ENCODE results near the gene P2RY12.

P2RY12 gene

GRCh38 chr3:151305060-151305774, 79.3 kb downstream of the P2RY12 start:
- DNase-seq, result no peak

- no peak for DNase-seq
Measured at GRCh38 chr3:151303751-151304150, 80.8 kb downstream of the P2RY12 start.

- no peak for DNase-seq
Measured at GRCh38 chr3:151301787-151302186, 82.8 kb downstream of the P2RY12 start.

GRCh38 chr3:151300539-151300938, 84.0 kb downstream of the P2RY12 start:
- DNase-seq, result no peak

GRCh38 chr3:151299006-151299405, 85.5 kb downstream of the P2RY12 start:
- DNase-seq, result no peak

- no peak for DNase-seq
Measured at GRCh38 chr3:151297429-151297828, 87.1 kb downstream of the P2RY12 start.

GRCh38 chr3:151296226-151296625, 88.3 kb downstream of the P2RY12 start:
- no peak for DNase-seq

- DNase-seq, result no peak
Measured at GRCh38 chr3:151293127-151293526, 91.4 kb downstream of the P2RY12 start.

- DNase-seq, result no peak
Measured at GRCh38 chr3:151290673-151291072, 93.9 kb downstream of the P2RY12 start.

GRCh38 chr3:151289445-151289844, 95.1 kb downstream of the P2RY12 start:
- no peak for DNase-seq
